H9 (cell line): ENCODE measurements around the gene FRMD4B. TPM values are rescaled to one million over a fixed set of nuclear protein-coding genes. Genes with fewer than 3 reads are reported as not detected.

ENCODE experiments used
- DNase-seq: peaks from one replicate; pipeline ENCODE4 v3.0.0-alpha.2; 2017
- H2AFZ ChIP-seq: one replicate; pipeline ENCODE4 v1.6.1; 2013; ENCODE audit warnings: mild to moderate bottlenecking, low read length, control low read depth, moderate library complexity
- H2AK5ac ChIP-seq: 2 replicates; pipeline ENCODE4 v1.6.1; 2013; ENCODE audit warnings: low read length, control low read depth, mixed read lengths; ENCODE audit not compliant: insufficient read length
- H2BK120ac ChIP-seq: one replicate; pipeline ENCODE4 v1.6.1; 2013; ENCODE audit warnings: low read depth, mild to moderate bottlenecking, low read length, control low read depth, inconsistent platforms; ENCODE audit not compliant: poor library complexity, severe bottlenecking
- H2BK12ac ChIP-seq: 2 replicates; pipeline ENCODE4 v1.6.1; 2013; ENCODE audit warnings: low read length, control low read depth, mixed read lengths, low read depth; ENCODE audit not compliant: insufficient read length
- H2BK15ac ChIP-seq: 2 replicates; pipeline ENCODE4 v1.6.1; 2013; ENCODE audit warnings: low read depth, low read length, control low read depth
- H2BK20ac ChIP-seq: one replicate; pipeline ENCODE4 v1.6.1; 2013; ENCODE audit warnings: low read depth, mild to moderate bottlenecking, low read length, control low read depth, inconsistent platforms; ENCODE audit not compliant: poor library complexity, severe bottlenecking
- H2BK5ac ChIP-seq: 2 replicates; pipeline ENCODE4 v1.6.1; 2013; ENCODE audit warnings: low read length, control low read depth, mixed read lengths; ENCODE audit not compliant: insufficient read length
- H3K14ac ChIP-seq: 2 replicates; pipeline ENCODE4 v1.6.1; 2013; ENCODE audit warnings: low read length, control low read depth; ENCODE audit not compliant: insufficient read depth
- H3K18ac ChIP-seq: 2 replicates; pipeline ENCODE4 v1.6.1; 2013; ENCODE audit warnings: low read depth, mild to moderate bottlenecking, mixed read lengths, low read length, control low read depth; ENCODE audit not compliant: insufficient read length
- H3K23ac ChIP-seq: 2 replicates; pipeline ENCODE4 v1.6.1; 2013; ENCODE audit warnings: low read length, control low read depth, mixed read lengths, low read depth; ENCODE audit not compliant: insufficient read length
- H3K23me2 ChIP-seq: 2 replicates; pipeline ENCODE4 v1.6.1; 2013; ENCODE audit warnings: low read depth, mild to moderate bottlenecking, mixed read lengths, low read length, control low read depth; ENCODE audit not compliant: insufficient read length, poor library complexity, severe bottlenecking
- H3K27ac ChIP-seq: 2 replicates; pipeline ENCODE4 v1.5.1; 2013; ENCODE audit warnings: low read length, control low read depth, mixed read lengths, low read depth; ENCODE audit not compliant: insufficient read length
- H3K27me3 ChIP-seq: 2 replicates; pipeline ENCODE4 v1.6.1; 2013; ENCODE audit warnings: low read length, control low read depth, inconsistent platforms; ENCODE audit not compliant: insufficient read depth
- H3K4ac ChIP-seq: 2 replicates; pipeline ENCODE4 v1.6.1; 2013; ENCODE audit warnings: low read depth, mild to moderate bottlenecking, control low read depth, inconsistent platforms, low read length, moderate library complexity
- H3K4me1 ChIP-seq: 2 replicates; pipeline ENCODE4 v1.6.1; 2013; ENCODE audit warnings: low read length, control low read depth, inconsistent platforms; ENCODE audit not compliant: insufficient read depth
- H3K4me2 ChIP-seq: 2 replicates; pipeline ENCODE4 v1.6.1; 2013; ENCODE audit warnings: low read length, control low read depth, mixed read lengths; ENCODE audit not compliant: insufficient read length, insufficient read depth
- H3K56ac ChIP-seq: 2 replicates; pipeline ENCODE4 v1.6.1; 2013; ENCODE audit warnings: low read depth, mild to moderate bottlenecking, mixed read lengths, low read length, control low read depth; ENCODE audit not compliant: insufficient read length
- H3K79me1 ChIP-seq: 2 replicates; pipeline ENCODE4 v1.6.1; 2013; ENCODE audit warnings: low read depth, mild to moderate bottlenecking, moderate library complexity, low read length, control low read depth, inconsistent platforms; ENCODE audit not compliant: insufficient read depth, poor library complexity, severe bottlenecking
- H3K79me2 ChIP-seq: 2 replicates; pipeline ENCODE4 v1.6.1; 2013; ENCODE audit warnings: low read length, control low read depth, inconsistent platforms; ENCODE audit not compliant: insufficient read depth
- H3K9ac ChIP-seq: 2 replicates; pipeline ENCODE4 v1.6.1; 2013; ENCODE audit warnings: low read length, control low read depth, mixed read lengths; ENCODE audit not compliant: insufficient read length; ENCODE audit errors: extremely low read depth
- H3K9me3 ChIP-seq: one replicate; pipeline ENCODE4 v1.6.1; 2013; ENCODE audit warnings: low read depth, low read length, inconsistent platforms; ENCODE audit not compliant: control insufficient read depth
- H3T11ph ChIP-seq: one replicate; pipeline ENCODE4 v1.6.1; 2013; ENCODE audit warnings: mild to moderate bottlenecking, low read length, control low read depth, inconsistent platforms
- H4K20me1 ChIP-seq: one replicate; pipeline ENCODE4 v1.6.1; 2013; ENCODE audit not compliant: control insufficient read depth, insufficient read length, insufficient read depth
- H4K5ac ChIP-seq: 2 replicates; pipeline ENCODE4 v1.6.1; 2013; ENCODE audit warnings: low read depth, mild to moderate bottlenecking, mixed read lengths, low read length, control low read depth; ENCODE audit not compliant: insufficient read length
- H4K8ac ChIP-seq: replicated peaks from 2 replicates; pipeline ENCODE4 v1.6.1; 2013; ENCODE audit warnings: low read length, control low read depth, mixed read lengths, low read depth; ENCODE audit not compliant: insufficient read length
- H4K91ac ChIP-seq: 2 replicates; pipeline ENCODE4 v1.6.1; 2013; ENCODE audit warnings: low read depth, mild to moderate bottlenecking, moderate library complexity, mixed read lengths, low read length, control low read depth; ENCODE audit not compliant: insufficient read length
- H3K27ac Mint-ChIP-seq, 3 experiments: 2 replicates in 2 of 3; 3 replicates in 1 of 3; pipeline ENCODE4 v1.8.0; 2020 to 2021; ENCODE audit warnings: mixed read lengths in 3 of 3, mild to moderate bottlenecking in 1 of 3, moderate library complexity in 1 of 3
- H3K27me3 Mint-ChIP-seq: 2 replicates; pipeline ENCODE4 v1.8.0; 2021; ENCODE audit warnings: low read depth, mild to moderate bottlenecking, moderate library complexity, mixed read lengths
- H3K36me3 Mint-ChIP-seq, 3 experiments: 2 replicates in 2 of 3; 3 replicates in 1 of 3; pipeline ENCODE4 v1.8.0; 2020 to 2021; ENCODE audit warnings: low read depth in 3 of 3, mixed read lengths in 3 of 3; ENCODE audit not compliant: insufficient read depth in 1 of 3
- H3K4me1 Mint-ChIP-seq, 2 experiments: 2 replicates each; pipeline ENCODE4 v1.8.0; 2020; ENCODE audit warnings: mixed read lengths in 2 of 2
- H3K4me3 Mint-ChIP-seq, 2 experiments: 2 replicates in 1 of 2; 3 replicates in 1 of 2; pipeline ENCODE4 v1.8.0; 2020 to 2021; ENCODE audit warnings: mild to moderate bottlenecking in 2 of 2, mixed read lengths in 2 of 2, moderate library complexity in 1 of 2
- H3K9me3 Mint-ChIP-seq, 2 experiments: 2 replicates in 1 of 2; 3 replicates in 1 of 2; pipeline ENCODE4 v1.8.0; 2020; ENCODE audit warnings: mild to moderate bottlenecking in 2 of 2, mixed read lengths in 2 of 2, moderate library complexity in 1 of 2
- WGBS: extraction: QIAGEN DNeasy Blood & Tissue Kit; methylation state at CpG from one replicate; pipeline ENCODE4 v1.1.7; 2013; ENCODE audit warnings: missing lambda C conversion rate, low lambda C conversion rate, mixed read lengths; ENCODE audit not compliant: insufficient read length; ENCODE audit errors: extremely low coverage; 5-methylcytosine and 5-hydroxymethylcytosine counted together
- total RNA-seq: library from RNA; stranded (reverse); gene quantifications from 2 replicates; pipeline ENCODE4 v1.2.1, GENCODE V29; 2021
- TF ChIP-seq, protein P1 (sequence below): fragments of 200-600 bp; sonication (generic); conservative IDR thresholded peaks from 3 replicates; pipeline ENCODE4 v1.8.0; 2021; ENCODE audit warnings: antibody characterized with exemption, mild to moderate bottlenecking

FRMD4B gene
- total RNA-seq, 1 experiment from 2014 or later = 3.4 TPM

DNA sequence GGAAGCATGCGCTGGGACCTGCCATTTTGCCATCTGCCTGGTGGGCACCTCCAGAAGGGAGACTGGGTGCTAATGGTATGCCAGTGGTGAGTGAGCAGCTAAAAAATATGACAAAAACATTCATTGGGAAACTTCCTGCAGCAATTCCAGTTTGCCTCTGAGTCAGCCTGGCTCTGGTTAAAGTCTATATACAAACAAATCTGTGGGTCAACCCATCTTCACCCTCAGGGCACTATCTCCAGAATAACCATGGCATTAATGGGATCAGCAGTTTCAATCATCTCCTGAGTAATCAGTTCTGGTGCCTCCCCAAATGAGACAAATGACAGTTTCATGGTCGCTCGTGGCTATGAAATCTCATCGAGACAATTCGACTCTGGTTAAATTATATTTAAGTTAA is 21.5 kb downstream of the FRMD4B start:
- no CpG with 5 or more reads among the region's 5 CpGs for WGBS

More for the DNA sequence above, 21.5 kb downstream of the FRMD4B start:
- Histone ChIP-seq H2BK120ac (no peak overlapping the region), H3K27me3 (no peaks in the 10 kb centered on the region), H3K4me1 (no peaks in the 10 kb centered on the region), H3K27ac (no peak overlapping the region), H3K56ac (no peak overlapping the region), H3T11ph (no peak overlapping the region), H2BK5ac (no peak overlapping the region), H3K9ac (no peak overlapping the region), H4K5ac (no peak overlapping the region), H2AK5ac (no peak overlapping the region), H2AFZ (no peak overlapping the region), H2BK20ac (no peak overlapping the region), H3K18ac (no peak overlapping the region), H4K20me1 (no peaks in the 10 kb centered on the region), H2BK12ac (no peak overlapping the region), H3K4me2 (no peak overlapping the region), H3K4ac (no peak overlapping the region), H2BK15ac (no peak overlapping the region), H3K79me2 (no peaks in the 10 kb centered on the region), H4K91ac (no peak overlapping the region), H3K79me1 (no peaks in the 10 kb centered on the region), H3K23me2 (no peaks in the 10 kb centered on the region), H4K8ac (no peak overlapping the region), H3K14ac (no peak overlapping the region), H3K9me3 (no peaks in the 10 kb centered on the region), H3K23ac (no peak overlapping the region)
- Mint-ChIP-seq H3K4me3 (no peak overlapping the region), H3K4me1 (peaks cover 5 to 9% of the 10 kb centered on the region in 2 experiments; a peak in 2 of 4 replicates), H3K27ac (peak overlapping the region in 1 of 3 experiments; percentile 74; a peak in 1 of 7 replicates), H3K27me3 (no peaks in the 10 kb centered on the region), H3K36me3 (no peaks in the 10 kb centered on the region), H3K9me3 (no peaks in the 10 kb centered on the region)
- no peak for DNase-seq
- TF ChIP-seq, protein P1, sequence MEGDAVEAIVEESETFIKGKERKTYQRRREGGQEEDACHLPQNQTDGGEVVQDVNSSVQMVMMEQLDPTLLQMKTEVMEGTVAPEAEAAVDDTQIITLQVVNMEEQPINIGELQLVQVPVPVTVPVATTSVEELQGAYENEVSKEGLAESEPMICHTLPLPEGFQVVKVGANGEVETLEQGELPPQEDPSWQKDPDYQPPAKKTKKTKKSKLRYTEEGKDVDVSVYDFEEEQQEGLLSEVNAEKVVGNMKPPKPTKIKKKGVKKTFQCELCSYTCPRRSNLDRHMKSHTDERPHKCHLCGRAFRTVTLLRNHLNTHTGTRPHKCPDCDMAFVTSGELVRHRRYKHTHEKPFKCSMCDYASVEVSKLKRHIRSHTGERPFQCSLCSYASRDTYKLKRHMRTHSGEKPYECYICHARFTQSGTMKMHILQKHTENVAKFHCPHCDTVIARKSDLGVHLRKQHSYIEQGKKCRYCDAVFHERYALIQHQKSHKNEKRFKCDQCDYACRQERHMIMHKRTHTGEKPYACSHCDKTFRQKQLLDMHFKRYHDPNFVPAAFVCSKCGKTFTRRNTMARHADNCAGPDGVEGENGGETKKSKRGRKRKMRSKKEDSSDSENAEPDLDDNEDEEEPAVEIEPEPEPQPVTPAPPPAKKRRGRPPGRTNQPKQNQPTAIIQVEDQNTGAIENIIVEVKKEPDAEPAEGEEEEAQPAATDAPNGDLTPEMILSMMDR = no peak
